Testis (tissue), 3 donors: ENCODE measurements around the gene PNCK. TPM values are rescaled to one million over a fixed set of nuclear protein-coding genes. Genes with fewer than 3 reads are reported as not detected.

Source experiments
- DNase-seq: peaks from one replicate; pipeline ENCODE4 v3.0.0-alpha.2; 2019
- H3K27ac ChIP-seq, 2 donors: fragments of 200-600 bp; sonication (generic); one replicate each; pipeline ENCODE4 v1.5.1; 2019
- H3K27me3 ChIP-seq: fragments of 200-600 bp; sonication (generic); one replicate; pipeline ENCODE4 v1.5.1; 2019
- H3K36me3 ChIP-seq: fragments of 200-600 bp; sonication (generic); one replicate; pipeline ENCODE4 v1.5.1; 2017; ENCODE audit warnings: low read depth; ENCODE audit errors: missing control alignments
- H3K4me1 ChIP-seq: fragments of 200-600 bp; sonication (generic); one replicate; pipeline ENCODE4 v1.5.1; 2019
- H3K4me3 ChIP-seq, 2 donors: fragments of 200-600 bp; sonication (generic); one replicate each; pipeline ENCODE4 v1.5.1; 2017 to 2019
- H3K9me3 ChIP-seq: fragments of 200-600 bp; sonication (generic); one replicate; pipeline ENCODE4 v1.5.1; 2017
- CTCF ChIP-seq, 3 experiments: fragments of 450-650 bp in 2 of 3; fragments of 200-600 bp in 1 of 3; sonication (generic) in 1 of 3; IDR thresholded peaks; one replicate each; pipeline ENCODE4 v1.5.1; 2016 to 2019; ENCODE audit warnings: antibody characterized with exemption in 3 of 3, mild to moderate bottlenecking in 2 of 3, moderate library complexity in 1 of 3
- POLR2A ChIP-seq: fragments of 450-650 bp; IDR thresholded peaks from one replicate; pipeline ENCODE4 v1.6.1; 2017; ENCODE audit warnings: antibody characterized with exemption, mild to moderate bottlenecking, moderate library complexity
- WGBS, 2 donors: methylation state at CpG; one replicate each; pipeline ENCODE4 v1.1.5; 2018; 5-methylcytosine and 5-hydroxymethylcytosine counted together
- intact Hi-C: fragments of 100-400 bp; cut with DNase I; formaldehyde crosslinking; loops from one replicate; pipeline ENCODE4 v1.15.1; 2023; ENCODE audit warnings: low total_unique reads
- polyA plus RNA-seq: library from polyadenylated mRNA; stranded (reverse); fragments of 350-450 nt; fragmentation: Illumina TruSeq; extraction: RNeasy Lipid Tissue Mini Kit (QIAGEN cat#74804); gene quantifications from one replicate; pipeline ENCODE4 v1.2.3, GENCODE V29; 2014; ENCODE audit warnings: low read depth, low replicate concordance; ENCODE audit not compliant: insufficient read depth
- total RNA-seq, 2 donors: library from RNA; depleted of rRNA; stranded (reverse); fragments of >200 nt; gene quantifications; one replicate each; pipeline ENCODE4 v1.2.3, GENCODE V29; 2016

Gene PNCK
- total and polyA plus RNA-seq, 3 donors from 2014 or later = 19.9 to 51.5 (median 41.0) TPM

- no peaks in the 10 kb centered on the region for H3K4me1 ChIP-seq
- no peaks in the 10 kb centered on the region for H3K27me3 ChIP-seq
- peak overlapping the region in 1 of 2 donors; percentile 54 for H3K4me3 ChIP-seq
- intact Hi-C loops = no loop called here
- 68% methylated on average over 10 of the region's 19 CpGs; no CpG with 5 or more reads in 1 of the 2 donors for WGBS, 2 donors
- no peak for DNase-seq
- no peaks in the 10 kb centered on the region for H3K9me3 ChIP-seq
- TF ChIP-seq CTCF (IDR thresholded peaks at IDR 0.05) = no peak
- no peak for TF ChIP-seq POLR2A
- no peaks in the 10 kb centered on the region for H3K36me3 ChIP-seq
- no peak overlapping the region for H3K27ac ChIP-seq
These were observed 16.2 kb upstream of the PNCK start for GRCh38 chrX:153689654-153690465.

- no peak overlapping the region for H3K27ac ChIP-seq
- peak overlapping the region; percentile 40 to 54 for H3K4me3 ChIP-seq
- no peaks in the 10 kb centered on the region for H3K27me3 ChIP-seq
- no peak for DNase-seq
- no peaks in the 10 kb centered on the region for H3K4me1 ChIP-seq
- H3K36me3 ChIP-seq = no peaks in the 10 kb centered on the region
- H3K9me3 ChIP-seq = no peaks in the 10 kb centered on the region
- TF ChIP-seq POLR2A (no peak), CTCF (IDR thresholded peaks at IDR 0.05) (no peak)
- intact Hi-C loops = no loop called here
- WGBS, 2 donors = 3% methylated on average over 13 of the region's 53 CpGs; no CpG with 5 or more reads in 1 of the 2 donors
These were observed 15.4 kb upstream of the PNCK start for GRCh38 chrX:153688911-153689590.

- Histone ChIP-seq H3K27me3 (no peaks in the 10 kb centered on the region), H3K4me1 (no peaks in the 10 kb centered on the region), H3K27ac (no peak overlapping the region), H3K36me3 (no peaks in the 10 kb centered on the region), H3K9me3 (no peaks in the 10 kb centered on the region), H3K4me3 (peak overlapping the region; percentile 40 to 54)
- no peak for DNase-seq
- intact Hi-C loops = no loop called here
- WGBS, 2 donors = no CpG with 5 or more reads among the region's 57 CpGs
- no peak for TF ChIP-seq CTCF (IDR thresholded peaks at IDR 0.05)
- no peak for TF ChIP-seq POLR2A
These were observed 14.9 kb upstream of the PNCK start for GRCh38 chrX:153688506-153688905.

GRCh38 chrX:153688071-153688470 is 14.5 kb upstream of the PNCK start:
- no peaks in the 10 kb centered on the region for H3K4me1 ChIP-seq
- TF ChIP-seq POLR2A (no peak), CTCF (IDR thresholded peaks at IDR 0.05) (no peak)
- DNase-seq = no peak
- H3K36me3 ChIP-seq = no peaks in the 10 kb centered on the region
- no peaks in the 10 kb centered on the region for H3K27me3 ChIP-seq
- no peak overlapping the region for H3K4me3 ChIP-seq
- H3K27ac ChIP-seq = no peak overlapping the region
- intact Hi-C loops = no loop called here
- WGBS, 2 donors = no CpG with 5 or more reads among the region's 69 CpGs
- H3K9me3 ChIP-seq = no peaks in the 10 kb centered on the region
